Measurements from ENCODE around the gene DIP2B. TPM values are rescaled to one million over a fixed set of nuclear protein-coding genes. Genes with fewer than 3 reads are reported as not detected.

The DIP2B gene
- total RNA-seq, 2 donors from 2014 or later: 22.8 to 31.0 TPM

DNA sequence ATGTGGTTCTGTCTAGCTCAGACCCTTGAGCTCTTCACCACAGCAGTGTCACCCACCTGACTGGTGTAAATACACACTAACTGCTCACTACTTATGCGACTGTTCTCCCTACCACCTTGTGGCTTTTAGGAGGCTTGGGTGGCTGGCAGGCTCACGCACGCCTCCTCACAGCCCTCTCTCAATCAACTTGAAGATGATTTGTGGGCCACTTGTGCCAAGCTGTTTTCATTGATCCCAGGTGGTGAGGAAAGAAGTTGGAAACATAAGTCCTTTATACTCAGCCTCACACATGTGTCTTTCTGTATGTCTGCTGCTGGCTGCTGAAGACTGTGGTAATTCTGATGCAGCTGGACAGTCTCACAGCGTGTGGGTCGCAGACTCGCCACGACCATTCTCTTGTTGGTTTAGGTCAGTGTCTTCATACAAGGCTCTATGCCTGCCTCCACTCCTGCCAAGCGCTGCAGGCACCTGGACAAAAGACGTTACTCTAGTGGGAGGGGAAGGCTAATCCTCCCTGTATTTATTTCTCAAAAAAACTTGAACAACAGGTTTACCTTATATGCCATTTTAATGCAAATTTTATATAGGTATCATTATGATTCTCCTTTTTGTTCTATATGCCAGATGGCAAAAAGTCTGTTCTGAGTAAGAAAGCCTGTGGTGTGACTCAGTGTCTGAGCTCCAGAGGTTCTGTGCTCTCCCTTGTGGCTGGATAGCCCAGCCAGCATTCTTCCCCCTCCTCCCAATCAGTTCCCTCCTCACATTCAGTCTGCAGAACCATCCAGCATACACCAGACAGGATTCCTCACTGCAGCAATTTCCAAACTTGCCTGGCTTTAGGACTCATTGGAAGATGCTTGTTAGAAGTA lies 115.6 kb downstream of the DIP2B start:
- Mint-ChIP-seq H3K4me1 (peaks cover 42% of the 10 kb centered on the region), H3K27me3 (no peaks in the 10 kb centered on the region), H3K36me3 (ENCODE audit: low read depth) (no peaks in the 10 kb centered on the region), H3K4me3 (no peak overlapping the region), H3K27ac (peak overlapping the region; percentile 71)
- H3K9me3 ChIP-seq (ENCODE audit: control insufficient read depth, low read length, poor library complexity, severe bottlenecking): no peaks in the 10 kb centered on the region
- DNase-seq (no peak), ATAC-seq (no peak)

DNA sequence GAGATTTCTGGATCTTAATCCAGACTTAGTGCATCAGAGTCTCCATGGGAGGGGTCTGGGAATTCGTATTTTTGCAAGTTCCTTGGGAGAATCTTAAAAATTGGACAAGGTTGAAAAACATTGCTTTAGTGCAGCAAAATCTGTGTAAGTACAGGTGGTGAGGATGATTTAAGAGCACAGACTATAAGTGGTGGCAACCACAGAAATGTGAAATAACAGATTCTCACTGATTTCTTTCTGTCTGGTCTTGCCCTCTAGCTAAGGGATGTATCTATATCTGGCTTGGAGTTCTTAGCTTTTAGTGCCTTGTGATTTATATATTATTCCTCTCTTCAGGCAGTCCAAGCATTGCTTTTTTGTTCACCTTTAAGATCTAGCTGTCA lies 116.2 kb downstream of the DIP2B start:
- H3K9me3 ChIP-seq (ENCODE audit: control insufficient read depth, low read length, poor library complexity, severe bottlenecking): no peaks in the 10 kb centered on the region
- H3K4me1 Mint-ChIP-seq: peaks cover 38% of the 10 kb centered on the region
- H3K4me3 Mint-ChIP-seq: no peak overlapping the region
- no peaks in the 10 kb centered on the region for H3K36me3 Mint-ChIP-seq (ENCODE audit: low read depth)
- peak overlapping the region; percentile 71 for H3K27ac Mint-ChIP-seq
- DNase-seq (no peak), ATAC-seq (no peak)
- H3K27me3 Mint-ChIP-seq: no peaks in the 10 kb centered on the region

DNA sequence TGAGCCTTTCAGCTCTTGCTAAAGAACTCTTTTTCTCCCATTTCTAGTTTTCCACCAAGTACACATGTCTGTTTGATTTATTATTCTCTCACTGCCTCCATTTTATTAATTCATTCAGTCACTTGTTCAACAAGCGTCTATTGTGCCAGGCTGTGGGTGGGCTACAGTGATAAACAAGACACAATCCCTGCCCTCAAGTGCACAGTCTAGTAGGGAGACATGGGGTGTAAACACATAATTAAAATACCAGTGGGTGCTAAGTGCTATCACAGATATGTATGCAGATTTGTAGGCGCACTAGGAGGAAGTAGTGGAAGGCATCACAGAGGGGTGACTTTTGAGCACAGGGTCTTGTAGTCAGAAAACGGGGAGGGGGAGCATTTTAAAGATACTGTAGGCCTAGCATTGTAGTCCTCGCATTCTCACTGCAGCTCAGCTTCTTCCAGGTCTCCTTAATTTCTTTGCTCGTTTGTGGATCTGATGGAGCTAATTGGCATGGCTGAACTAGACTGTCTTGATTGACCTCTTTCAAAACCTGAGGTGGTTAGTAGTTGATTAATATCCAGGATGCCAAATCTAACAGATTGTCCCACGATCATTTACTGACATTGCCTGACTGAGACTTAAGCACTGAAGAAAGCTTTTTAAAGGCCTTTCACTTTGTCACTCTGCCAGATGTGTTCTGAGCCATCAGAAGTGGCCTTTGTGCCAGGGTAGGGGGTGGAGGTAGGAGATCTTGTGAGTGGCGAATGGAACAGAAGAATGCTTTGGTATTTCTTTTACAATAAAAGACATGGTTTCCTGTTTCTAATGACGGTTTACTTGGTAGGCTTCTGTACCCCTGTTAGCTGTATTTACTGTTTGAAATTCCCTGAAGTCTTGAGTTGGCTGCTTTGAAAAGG lies 116.9 kb downstream of the DIP2B start:
- H3K4me1 Mint-ChIP-seq: peaks cover 40% of the 10 kb centered on the region
- H3K27ac Mint-ChIP-seq: peak overlapping the region; percentile 71

DNA sequence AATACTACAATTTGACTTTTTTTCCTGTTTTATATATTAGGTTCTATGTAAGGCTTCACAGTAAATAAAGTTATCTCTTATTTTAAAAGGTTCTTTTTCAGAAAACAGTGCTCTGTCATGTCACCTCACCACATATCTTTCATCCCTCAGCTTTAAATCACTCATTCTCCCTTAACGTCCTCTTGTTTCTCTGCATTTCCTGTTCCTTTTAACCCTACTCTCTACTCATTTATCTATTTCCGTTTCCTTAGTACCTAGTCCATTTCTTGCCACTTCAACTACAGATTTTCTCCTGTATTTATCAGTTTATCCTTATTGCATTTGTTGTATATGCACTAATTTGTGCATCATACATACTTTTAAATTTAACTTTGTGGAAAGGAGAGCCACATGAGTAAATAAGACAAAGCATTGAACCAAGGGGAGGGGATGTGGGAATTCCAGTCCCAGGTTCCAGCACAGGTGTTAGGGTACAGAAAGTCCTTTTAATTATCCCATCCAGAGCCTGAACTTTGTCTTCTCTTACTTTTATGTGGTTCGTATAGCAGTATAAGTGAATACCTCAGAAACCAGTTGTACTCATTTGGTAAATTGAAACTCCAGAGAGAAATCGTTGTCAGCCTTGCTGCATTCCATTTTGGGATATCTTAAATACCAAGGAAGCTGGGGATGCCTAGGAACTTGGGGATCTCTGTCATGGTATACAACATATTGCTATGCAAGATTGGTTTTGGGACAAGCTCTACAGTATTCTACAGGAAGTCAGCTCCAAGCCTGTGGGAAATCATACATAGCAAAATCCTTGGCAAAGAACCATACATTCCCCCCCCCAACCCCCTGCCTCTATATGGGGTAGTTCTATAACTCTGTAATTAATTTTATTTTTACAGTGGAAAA lies 120.5 kb downstream of the DIP2B start:
- Mint-ChIP-seq H3K4me3 (peak overlapping the region; percentile 15), H3K4me1 (peaks cover 36% of the 10 kb centered on the region), H3K36me3 (ENCODE audit: low read depth) (peaks cover 6% of the 10 kb centered on the region), H3K27ac (peak overlapping the region; percentile 77), H3K27me3 (no peaks in the 10 kb centered on the region)
- ATAC-seq (peak; percentile 54), DNase-seq (no peak)
- H3K9me3 ChIP-seq (ENCODE audit: control insufficient read depth, low read length, poor library complexity, severe bottlenecking): no peaks in the 10 kb centered on the region

More for the DNA sequence above, 116.9 kb downstream of the DIP2B start:
- H3K4me3 Mint-ChIP-seq: no peak overlapping the region
- DNase-seq (no peak), ATAC-seq (no peak)
- no peaks in the 10 kb centered on the region for H3K36me3 Mint-ChIP-seq (ENCODE audit: low read depth)
- H3K27me3 Mint-ChIP-seq: no peaks in the 10 kb centered on the region
- no peaks in the 10 kb centered on the region for H3K9me3 ChIP-seq (ENCODE audit: control insufficient read depth, low read length, poor library complexity, severe bottlenecking)

DNA sequence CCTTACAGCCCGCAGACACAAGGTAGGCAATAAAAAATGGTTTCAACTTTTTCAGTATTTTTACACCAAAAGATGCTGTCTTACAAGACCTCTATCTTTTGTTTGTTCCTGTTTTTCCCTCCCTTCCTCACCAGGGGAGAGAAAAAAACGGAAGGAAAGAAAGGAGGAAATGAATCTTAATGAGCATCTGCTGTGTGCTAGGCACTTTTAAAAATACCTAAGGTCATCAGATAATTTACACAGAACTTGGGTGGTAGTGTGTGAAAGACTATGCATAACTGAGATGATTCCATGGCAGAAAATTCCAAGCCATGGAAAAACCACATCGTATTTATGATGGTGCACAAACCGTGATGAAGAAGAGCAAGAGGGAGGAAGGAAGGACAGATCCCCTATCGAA lies 121.2 kb downstream of the DIP2B start:
- DNase-seq (no peak), ATAC-seq (no peak)
- no peaks in the 10 kb centered on the region for H3K9me3 ChIP-seq (ENCODE audit: control insufficient read depth, low read length, poor library complexity, severe bottlenecking)
- peaks cover 8% of the 10 kb centered on the region for H3K36me3 Mint-ChIP-seq (ENCODE audit: low read depth)
- H3K4me1 Mint-ChIP-seq: peaks cover 33% of the 10 kb centered on the region
- no peaks in the 10 kb centered on the region for H3K27me3 Mint-ChIP-seq
- no peak overlapping the region for H3K27ac Mint-ChIP-seq
- no peak overlapping the region for H3K4me3 Mint-ChIP-seq

DNA sequence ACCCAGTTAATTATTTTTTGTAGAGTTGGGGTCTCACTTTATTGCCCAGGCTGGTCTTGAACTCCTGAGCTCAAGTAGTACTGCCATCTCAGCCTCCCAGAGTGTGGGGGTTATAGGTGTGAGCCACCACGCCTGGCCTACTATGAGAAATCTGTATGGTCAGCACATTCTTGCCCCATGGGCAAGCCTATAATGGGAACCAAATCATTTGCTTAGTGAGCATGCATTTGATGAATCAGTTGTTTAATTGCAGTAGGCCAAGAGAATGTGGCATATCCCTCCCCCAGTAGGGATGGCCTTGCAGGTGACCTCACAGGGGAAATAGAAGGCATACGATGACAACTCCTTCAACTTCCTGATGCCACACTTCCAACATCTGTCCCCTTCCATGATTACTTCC lies 122.7 kb downstream of the DIP2B start:
- no peak for ATAC-seq
- no peaks in the 10 kb centered on the region for H3K9me3 ChIP-seq (ENCODE audit: control insufficient read depth, low read length, poor library complexity, severe bottlenecking)
- Mint-ChIP-seq H3K27me3 (no peaks in the 10 kb centered on the region), H3K36me3 (ENCODE audit: low read depth) (peaks cover 8% of the 10 kb centered on the region), H3K27ac (no peak overlapping the region), H3K4me3 (no peak overlapping the region), H3K4me1 (peaks cover 24% of the 10 kb centered on the region)
- DNase-seq: no peak

DNA sequence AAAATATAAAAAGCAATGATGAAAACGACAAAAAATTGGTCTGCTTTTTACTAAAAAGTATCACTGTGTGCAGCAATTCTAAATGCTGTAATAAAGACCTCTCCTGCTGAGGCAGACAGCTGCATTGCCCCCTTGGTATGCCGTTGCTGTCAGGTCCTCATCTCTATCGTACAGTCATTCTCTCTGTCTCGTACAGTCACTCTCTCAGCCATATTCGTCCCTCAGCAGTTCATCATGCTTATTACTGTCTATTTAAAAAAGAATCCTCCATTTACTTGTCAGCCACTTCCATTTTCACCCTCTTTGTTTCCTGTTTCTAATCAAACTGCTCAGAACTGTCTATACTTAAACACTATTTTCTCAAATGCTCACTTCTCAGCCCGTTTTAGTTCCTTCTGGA lies 123.6 kb downstream of the DIP2B start:
- no peak for DNase-seq
- H3K27ac Mint-ChIP-seq: peak overlapping the region; percentile 74

DNA sequence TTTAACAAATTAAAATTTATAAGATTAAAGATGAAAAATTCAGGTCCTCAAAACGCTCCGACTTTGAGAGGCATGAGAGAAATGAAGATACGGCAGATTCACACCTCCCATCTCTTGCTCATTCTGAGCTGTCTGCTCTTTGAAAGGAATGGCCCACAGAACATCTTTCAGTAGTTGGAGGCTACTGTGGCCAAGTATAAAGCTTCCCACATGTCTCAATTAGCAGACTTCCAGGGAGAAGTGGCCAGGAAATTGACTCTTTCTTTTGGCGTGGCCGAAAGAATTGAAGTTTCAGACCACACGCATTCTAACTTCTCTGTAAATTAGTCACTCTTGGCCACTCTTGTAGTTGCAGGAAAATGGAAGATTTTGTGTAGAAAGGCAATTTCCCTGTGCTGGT lies 129.2 kb downstream of the DIP2B start:
- H3K36me3 Mint-ChIP-seq (ENCODE audit: low read depth): peaks cover 4% of the 10 kb centered on the region
- ATAC-seq: no peak
- peaks cover 18% of the 10 kb centered on the region for H3K4me1 Mint-ChIP-seq
- no peak for DNase-seq
- H3K27me3 Mint-ChIP-seq: no peaks in the 10 kb centered on the region
- H3K27ac Mint-ChIP-seq: no peak overlapping the region
- H3K4me3 Mint-ChIP-seq: no peak overlapping the region
- H3K9me3 ChIP-seq (ENCODE audit: control insufficient read depth, low read length, poor library complexity, severe bottlenecking): no peaks in the 10 kb centered on the region

More for the DNA sequence above, 123.6 kb downstream of the DIP2B start:
- no peaks in the 10 kb centered on the region for H3K27me3 Mint-ChIP-seq
- peaks cover 24% of the 10 kb centered on the region for H3K4me1 Mint-ChIP-seq
- no peak for ATAC-seq
- no peaks in the 10 kb centered on the region for H3K9me3 ChIP-seq (ENCODE audit: control insufficient read depth, low read length, poor library complexity, severe bottlenecking)
- peaks cover 8% of the 10 kb centered on the region for H3K36me3 Mint-ChIP-seq (ENCODE audit: low read depth)
- no peak overlapping the region for H3K4me3 Mint-ChIP-seq

DNA sequence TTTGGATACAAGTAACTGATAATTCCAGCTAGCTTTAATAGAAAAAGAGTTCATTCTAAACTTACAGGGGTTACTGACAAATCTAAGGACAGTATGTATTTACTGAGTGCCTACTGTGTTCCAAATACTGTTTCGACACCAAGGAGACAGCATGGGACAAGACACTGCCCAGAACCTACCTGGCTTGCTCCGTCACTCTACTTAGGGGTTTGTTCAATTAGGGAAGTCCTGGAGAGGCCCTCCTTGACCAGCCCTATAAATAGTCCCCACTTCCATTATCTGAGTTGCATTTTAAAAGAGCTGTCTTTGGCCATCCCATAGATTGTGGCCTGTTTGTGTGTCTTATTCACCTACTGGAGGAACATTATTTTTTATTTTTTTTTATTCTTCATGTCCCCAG lies 129.6 kb downstream of the DIP2B start:
- Mint-ChIP-seq H3K36me3 (ENCODE audit: low read depth) (peaks cover 4% of the 10 kb centered on the region), H3K4me3 (no peak overlapping the region), H3K4me1 (peaks cover 18% of the 10 kb centered on the region), H3K27ac (no peak overlapping the region), H3K27me3 (no peaks in the 10 kb centered on the region)
- ATAC-seq (no peak), DNase-seq (no peak)
- H3K9me3 ChIP-seq (ENCODE audit: control insufficient read depth, low read length, poor library complexity, severe bottlenecking): no peaks in the 10 kb centered on the region

DNA sequence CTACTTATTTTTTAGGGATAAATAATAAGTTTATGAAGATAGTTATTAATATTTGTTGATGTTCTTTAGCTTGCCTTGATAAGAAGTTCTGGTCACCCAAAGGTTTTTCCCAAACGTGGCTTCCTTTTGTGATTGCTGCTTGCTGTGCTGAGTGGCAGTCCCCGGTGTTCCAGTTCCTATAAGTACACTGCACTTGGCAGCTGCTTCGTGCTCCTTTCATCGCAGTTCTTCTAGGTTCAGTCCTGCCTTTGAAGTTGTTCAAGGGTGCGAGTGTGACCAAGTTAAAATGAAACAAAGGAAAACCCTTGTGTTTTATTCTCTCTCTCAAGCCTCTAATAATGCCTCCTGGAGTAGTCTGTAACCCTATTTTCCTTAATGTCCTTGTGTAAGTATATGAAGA lies 130.6 kb downstream of the DIP2B start:
- H3K4me3 Mint-ChIP-seq: no peak overlapping the region
- peaks cover 3% of the 10 kb centered on the region for H3K36me3 Mint-ChIP-seq (ENCODE audit: low read depth)
- ATAC-seq: no peak
- H3K9me3 ChIP-seq (ENCODE audit: control insufficient read depth, low read length, poor library complexity, severe bottlenecking): no peaks in the 10 kb centered on the region
- peaks cover 16% of the 10 kb centered on the region for H3K4me1 Mint-ChIP-seq
- H3K27ac Mint-ChIP-seq: no peak overlapping the region
- DNase-seq: no peak
- H3K27me3 Mint-ChIP-seq: no peaks in the 10 kb centered on the region

DNA sequence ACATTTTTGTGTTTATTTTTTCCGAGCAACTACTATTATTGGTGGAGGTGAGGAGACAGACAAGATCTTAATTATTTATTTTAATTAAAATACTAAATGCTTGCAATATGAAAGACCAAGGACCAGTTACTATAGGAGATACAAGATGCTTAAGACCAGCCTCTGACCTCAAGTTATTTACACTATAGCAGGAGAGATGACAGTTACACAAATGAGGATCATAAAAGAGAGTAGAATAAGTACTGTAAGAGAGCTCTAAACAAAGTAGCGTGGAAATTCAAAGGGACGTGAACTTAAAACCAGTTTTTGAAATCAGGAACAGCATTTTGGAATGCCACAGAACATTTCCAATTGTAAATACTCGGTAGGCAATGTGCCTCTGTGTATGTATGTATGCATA lies 131.1 kb downstream of the DIP2B start:
- H3K27ac Mint-ChIP-seq: no peak overlapping the region
- H3K27me3 Mint-ChIP-seq: no peaks in the 10 kb centered on the region
- no peaks in the 10 kb centered on the region for H3K9me3 ChIP-seq (ENCODE audit: control insufficient read depth, low read length, poor library complexity, severe bottlenecking)
- H3K36me3 Mint-ChIP-seq (ENCODE audit: low read depth): peaks cover 2% of the 10 kb centered on the region
- peaks cover 15% of the 10 kb centered on the region for H3K4me1 Mint-ChIP-seq
- ATAC-seq: no peak
- no peak for DNase-seq
- no peak overlapping the region for H3K4me3 Mint-ChIP-seq

DNA sequence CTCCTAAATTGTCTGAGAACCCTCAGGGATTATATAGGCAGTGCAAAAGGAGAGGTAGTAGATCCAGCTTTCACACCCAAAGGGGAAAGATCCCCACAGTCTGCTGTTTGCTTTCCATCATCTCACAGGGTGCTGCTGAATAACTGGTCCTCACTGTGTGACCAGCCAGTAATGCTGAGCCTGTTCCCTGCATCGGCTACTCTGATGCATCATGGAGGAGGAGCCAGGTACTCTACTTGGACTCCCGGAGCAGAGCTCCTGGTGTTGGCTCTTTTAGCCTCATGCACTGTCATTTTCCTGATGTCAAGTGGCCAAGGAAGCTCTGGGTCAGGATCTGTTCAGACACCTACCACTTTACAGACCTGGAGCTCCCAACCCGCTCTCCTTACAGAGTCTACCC lies 131.7 kb downstream of the DIP2B start:
- no peaks in the 10 kb centered on the region for H3K9me3 ChIP-seq (ENCODE audit: control insufficient read depth, low read length, poor library complexity, severe bottlenecking)
- Mint-ChIP-seq H3K27me3 (no peaks in the 10 kb centered on the region), H3K36me3 (ENCODE audit: low read depth) (no peaks in the 10 kb centered on the region), H3K4me3 (no peak overlapping the region), H3K27ac (no peak overlapping the region), H3K4me1 (peaks cover 13% of the 10 kb centered on the region)
- DNase-seq: no peak
- no peak for ATAC-seq
